AG04450 (cell line): ENCODE data around the gene CCDC85B. TPM values are rescaled to one million over a fixed set of nuclear protein-coding genes. Genes with fewer than 3 reads are reported as not detected.

Experiments used
- CTCF ChIA-PET: fragments of 300-600, 350-600 bp; formaldehyde crosslinking; extraction: SDS; loops from one replicate; lab custom pipeline; 2022; ENCODE audit warnings: antibody characterized with exemption, inconsistent platforms; lab: Charles Lee
- POLR2A ChIA-PET: fragments of 350-600 bp; formaldehyde crosslinking; extraction: SDS; loops from one replicate; lab custom pipeline; 2021; ENCODE audit warnings: antibody characterized with exemption, inconsistent platforms; lab: Yijun Ruan, JAX
- DNase-seq: peaks from one replicate; pipeline ENCODE4 v3.0.0-alpha.2; 2011; ENCODE audit warnings: low read depth, low spot score
- H3K27ac ChIP-seq: one replicate; pipeline ENCODE4 v1.5.1; 2012; ENCODE audit warnings: low read depth, low read length, control low read depth
- H3K27me3 ChIP-seq: one replicate; pipeline ENCODE4 v1.6.0; 2012; ENCODE audit warnings: low read length; ENCODE audit not compliant: control insufficient read depth, insufficient read depth
- H3K4me3 ChIP-seq: 2 replicates; pipeline ENCODE4 v1.5.1; 2011; ENCODE audit warnings: mild to moderate bottlenecking, low read depth, low read length, control low read depth
- H3K9me3 ChIP-seq: 2 replicates; pipeline ENCODE4 v1.5.1; 2012; ENCODE audit warnings: low read length; ENCODE audit not compliant: control insufficient read depth, insufficient read depth
- CTCF ChIP-seq: IDR thresholded peaks from 2 replicates; pipeline ENCODE4 v1.5.1; 2011; ENCODE audit warnings: low read depth, low read length, control low read depth, inconsistent platforms
- polyA plus RNA-seq: library from polyadenylated mRNA; depleted of rRNA; stranded (reverse); fragments of >200 nt; gene quantifications from 2 replicates; pipeline ENCODE4 v1.2.3, GENCODE V29; 2011

CCDC85B gene
- polyA plus RNA-seq, 1 experiment = 13.1 TPM

GRCh38 chr11:65851083-65851579, 39.3 kb upstream of the CCDC85B start:
- peak; percentile 58 for TF ChIP-seq CTCF
- Histone ChIP-seq H3K4me3 (no peak overlapping the region), H3K27me3 (no peaks in the 10 kb centered on the region), H3K9me3 (peaks cover 18% of the 10 kb centered on the region; the same call in 1 of the 2 replicates), H3K27ac (no peak overlapping the region)
- ChIA-PET POLR2A (interaction anchor here (1.2 to 5.0 kb wide), 5 partner anchors 8 to 40 kb away, joined by 3 to 40 read pairs (median 6); partner anchors contain the start of genes CCDC85B, CFL1, MUS81 and SNX32), CTCF (interaction anchor here (0.6 to 1.0 kb wide), 2 partner anchors 37 to 121 kb away, joined by 5 read pairs; partner anchors contain the start of gene FIBP)
- no peak for DNase-seq

GRCh38 chr11:65851811-65852507, 38.5 kb upstream of the CCDC85B start:
- Histone ChIP-seq H3K27me3 (no peaks in the 10 kb centered on the region), H3K27ac (no peak overlapping the region), H3K4me3 (no peak overlapping the region), H3K9me3 (peaks cover 18% of the 10 kb centered on the region; the same call in 1 of the 2 replicates)
- CTCF ChIA-PET = interaction anchor here (0.6 to 1.0 kb wide), 3 partner anchors 14 to 120 kb away, joined by 3 to 5 read pairs (median 5); partner anchors contain the start of gene FIBP
- DNase-seq = no peak
- no peak for TF ChIP-seq CTCF
- POLR2A ChIA-PET = interaction anchor here (0.6 to 5.0 kb wide), 9 partner anchors 7 to 237 kb away, joined by 3 to 40 read pairs (median 5); partner anchors contain the start of genes CCDC85B, CFL1, FIBP and MUS81

- Histone ChIP-seq H3K27me3 (no peaks in the 10 kb centered on the region), H3K9me3 (peaks cover 18% of the 10 kb centered on the region; the same call in 1 of the 2 replicates), H3K27ac (no peak overlapping the region), H3K4me3 (no peak overlapping the region)
- no peak for TF ChIP-seq CTCF
- no peak for DNase-seq
- ChIA-PET POLR2A (interaction anchor here (0.6 to 1.3 kb wide), 8 partner anchors 19 to 416 kb away, joined by 3 to 8 read pairs (median 3); partner anchors contain the start of genes FIBP, PCNX3, RAB1B and SNX32), CTCF (interaction anchor here (0.6 kb wide), 1 partner anchor 13 kb away, joined by 3 read pairs; no protein-coding TSS in a partner anchor)
Measured at GRCh38 chr11:65852508-65853245, 37.8 kb upstream of the CCDC85B start.

GRCh38 chr11:65853246-65853979, 37.1 kb upstream of the CCDC85B start:
- Histone ChIP-seq H3K27me3 (no peaks in the 10 kb centered on the region), H3K27ac (no peak overlapping the region), H3K4me3 (no peak overlapping the region), H3K9me3 (peaks cover 18% of the 10 kb centered on the region; the same call in 1 of the 2 replicates)
- CTCF ChIA-PET = interaction anchor here (1.1 kb wide), 1 partner anchor 35 kb away, joined by 3 read pairs; the partner anchor contains the start of gene FIBP
- TF ChIP-seq CTCF = no peak
- POLR2A ChIA-PET = interaction anchor here (0.7 to 1.3 kb wide), 4 partner anchors 20 to 415 kb away, joined by 3 to 8 read pairs (median 3); partner anchors contain the start of genes RAB1B and SNX32
- no peak for DNase-seq
